Vagina (tissue), 2 donors: ENCODE measurements around the gene TIGD2.

Source experiments
- CTCF ChIP-seq, 3 experiments: fragments of 450-650 bp in 2 of 3; fragments of 200-600 bp in 1 of 3; sonication (generic) in 1 of 3; IDR thresholded peaks; one replicate each; pipeline ENCODE4 v1.5.1; 2017 to 2019; ENCODE audit warnings: antibody characterized with exemption in 3 of 3, mild to moderate bottlenecking in 2 of 3, moderate library complexity in 2 of 3
- POLR2A ChIP-seq, 2 donors: fragments of 450-650 bp; IDR thresholded peaks; one replicate each; pipeline ENCODE4 v1.6.1; 2017; ENCODE audit warnings: antibody characterized with exemption in 2 of 2, mild to moderate bottlenecking in 2 of 2, moderate library complexity in 2 of 2

- TF ChIP-seq CTCF (IDR thresholded peaks at IDR 0.05) (no peak), POLR2A (IDR thresholded peaks at IDR 0.05) (no peak)
These were observed 41.3 kb upstream of the TIGD2 start for GRCh38 chr4:89070041-89070440.
